ENCODE data around the gene SLAMF1. TPM values are rescaled to one million over a fixed set of nuclear protein-coding genes. Genes with fewer than 3 reads are reported as not detected.
"Not testable (repeated sequence)": the region's sequence is repeated elsewhere in the genome, so short reads cannot be mapped to it uniquely, and the experiment has no call there.

The SLAMF1 gene
- total and polyA plus RNA-seq, 2 of the 13 experiments (the other 11 are each of a cell fraction or from before 2014, with no cell fraction given) = not detected

DNA sequence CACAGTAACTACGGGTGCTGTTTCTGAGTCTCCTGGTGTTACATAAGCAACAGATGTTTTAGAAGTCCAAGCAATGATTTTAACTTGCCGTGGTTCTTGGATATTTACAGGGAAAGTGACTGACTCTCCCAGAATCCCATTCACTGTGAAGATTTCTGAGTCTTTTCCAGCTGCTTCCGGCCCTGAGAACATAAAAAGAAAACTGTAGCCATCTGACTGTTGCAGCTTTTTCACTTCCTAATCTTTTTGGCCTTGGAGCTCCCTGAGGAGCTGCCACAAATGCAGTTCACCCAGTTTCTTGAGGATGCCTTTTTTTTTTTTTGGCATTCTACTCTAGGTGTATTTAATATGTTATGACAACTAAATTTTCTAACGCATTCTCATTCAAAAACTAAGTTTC, 81.3 kb downstream of the SLAMF1 start:
- 47% methylated on average over 4 of the region's 4 CpGs for WGBS (ENCODE audit: low lambda C conversion rate)
- no peak for ATAC-seq

DNA sequence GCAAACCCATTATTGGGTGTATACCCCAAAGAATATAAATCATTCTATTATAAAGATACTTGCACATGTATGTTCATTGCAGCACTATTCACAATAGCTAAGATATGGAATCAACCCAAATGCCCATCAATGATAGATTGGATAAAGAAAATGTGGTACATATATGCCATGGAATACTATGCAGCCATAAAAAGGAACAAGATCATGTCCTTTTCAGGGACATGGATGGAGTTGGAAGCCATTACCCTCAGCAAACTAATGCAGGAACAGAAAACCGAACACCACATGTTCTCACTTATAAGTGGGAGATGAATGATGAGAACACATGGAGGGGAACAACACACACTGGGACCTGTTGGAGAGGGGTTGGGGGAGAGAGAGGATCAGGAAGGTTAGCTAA, 83.6 kb downstream of the SLAMF1 start:
- ATAC-seq; H3K79me2 ChIP-seq (ENCODE audit: insufficient read depth, low read length); FAIRE-seq; H3K27me3 ChIP-seq (ENCODE audit: control insufficient read depth in 1 of 2, insufficient read depth in 2 of 2, low read length in 2 of 2); H3K27ac ChIP-seq (ENCODE audit: extremely low read length, insufficient read depth, low read length); H3K4me3 ChIP-seq (replicated peaks in 1 of 3; ENCODE audit: insufficient read depth in 1 of 3, low read depth in 2 of 3, low read length in 3 of 3); H3K9me3 ChIP-seq (ENCODE audit: low read length); H3K4me2 ChIP-seq (ENCODE audit: low read depth, low read length); intact Hi-C loops (cut with micrococcal nuclease; ENCODE audit: unreplicated experiment); BruUV-seq (replicated peaks); H2AFZ ChIP-seq (ENCODE audit: low read length); H3K9ac ChIP-seq (ENCODE audit: insufficient read depth, low read depth, low read length); H3K36me3 ChIP-seq (replicated peaks in 1 of 2; ENCODE audit: control insufficient read depth in 1 of 2, insufficient read depth in 2 of 2, low read length in 2 of 2); H4K20me1 ChIP-seq (ENCODE audit: insufficient read depth, low read length); CTCF ChIA-PET (ENCODE audit: low intra/inter-chr PET ratio, low total read pairs); in situ Hi-C loops (cut with HindIII; ENCODE audit: extremely low pct_ligation_motif_present, low pct_unique_long_range_greater_than_20kb); H3K4me1 ChIP-seq (ENCODE audit: insufficient read depth, low read length); POLR2A ChIA-PET; DNase-seq (ENCODE audit: low spot score): not testable (repeated sequence)
- WGBS (ENCODE audit: low lambda C conversion rate) = 0% methylated on average over 1 of the region's 1 CpG

More for the DNA sequence above, 81.3 kb downstream of the SLAMF1 start:
- Histone ChIP-seq H3K36me3 (replicated peaks in 1 of 2; ENCODE audit: control insufficient read depth in 1 of 2, insufficient read depth in 2 of 2, low read length in 2 of 2) (no peaks in the 10 kb centered on the region), H3K9me3 (ENCODE audit: low read length) (peaks cover 9% of the 10 kb centered on the region), H3K4me1 (ENCODE audit: insufficient read depth, low read length) (no peaks in the 10 kb centered on the region), H4K20me1 (ENCODE audit: insufficient read depth, low read length) (no peaks in the 10 kb centered on the region), H3K4me3 (replicated peaks in 1 of 3; ENCODE audit: insufficient read depth in 1 of 3, low read depth in 2 of 3, low read length in 3 of 3) (no peak overlapping the region), H2AFZ (ENCODE audit: low read length) (no peak overlapping the region), H3K4me2 (ENCODE audit: low read depth, low read length) (no peak overlapping the region), H3K27ac (ENCODE audit: extremely low read length, insufficient read depth, low read length) (no peak overlapping the region), H3K9ac (ENCODE audit: insufficient read depth, low read depth, low read length) (no peak overlapping the region), H3K27me3 (ENCODE audit: control insufficient read depth in 1 of 2, insufficient read depth in 2 of 2, low read length in 2 of 2) (no peaks in the 10 kb centered on the region), H3K79me2 (ENCODE audit: insufficient read depth, low read length) (no peaks in the 10 kb centered on the region)
- intact Hi-C loops (cut with micrococcal nuclease; ENCODE audit: unreplicated experiment) (no loop called here), in situ Hi-C loops (cut with HindIII; ENCODE audit: extremely low pct_ligation_motif_present, low pct_unique_long_range_greater_than_20kb) (no loop called here)
- DNase-seq (ENCODE audit: low spot score) (no peak), FAIRE-seq (no peak)
- no TSS peak for BruUV-seq (replicated peaks)
- CTCF ChIA-PET (ENCODE audit: low intra/inter-chr PET ratio, low total read pairs) = no interaction called here
- POLR2A ChIA-PET = no interaction called here
- TF ChIP-seq ZNF441 (CRISPR knock-in tag; IDR thresholded peaks at IDR 0.05; ENCODE audit: borderline replicate concordance) = no peak
- no peak for TF ChIP-seq ARNTL (CRISPR knock-in tag; IDR thresholded peaks at IDR 0.05)
- no peak for TF ChIP-seq ATRX (CRISPR knock-in tag; IDR thresholded peaks at IDR 0.05; ENCODE audit: borderline replicate concordance)
- TF ChIP-seq CHD4 (IDR thresholded peaks at IDR 0.05; ENCODE audit: borderline replicate concordance, low read length) = no peak
- no peak for TF ChIP-seq RFXAP (CRISPR knock-in tag; IDR thresholded peaks at IDR 0.05; ENCODE audit: borderline replicate concordance)
